GM06990 (cell line): ENCODE measurements around the gene BEND7.

Source experiments
- DNase-seq: peaks from one replicate; pipeline ENCODE4 v3.0.0-alpha.2; 2011; ENCODE audit not compliant: insufficient read length; ENCODE audit errors: extremely low read depth
- H3K27me3 ChIP-seq: replicated peaks from 2 replicates; pipeline ENCODE4 v1.6.0; 2011; ENCODE audit warnings: low read length; ENCODE audit not compliant: control insufficient read depth, insufficient read depth
- H3K36me3 ChIP-seq: 2 replicates; pipeline ENCODE4 v1.5.1; 2011; ENCODE audit warnings: low read length; ENCODE audit not compliant: control insufficient read depth, insufficient read depth
- H3K4me3 ChIP-seq: replicated peaks from 2 replicates; pipeline ENCODE4 v1.5.1; 2011; ENCODE audit warnings: low read depth, mild to moderate bottlenecking, control low read depth, low read length
- TF ChIP-seq, protein P1 (sequence below): IDR thresholded peaks from 2 replicates; pipeline ENCODE4 v1.5.1; 2011; ENCODE audit warnings: low read length, control low read depth, mild to moderate bottlenecking, inconsistent platforms; ENCODE audit not compliant: insufficient read depth, poor library complexity, severe bottlenecking

BEND7 gene

GRCh38 chr10:13512564-13512963 lies 16.2 kb downstream of the BEND7 start:
- H3K27me3 ChIP-seq = no peaks in the 10 kb centered on the region; the same call in 1 of the 2 replicates

DNA sequence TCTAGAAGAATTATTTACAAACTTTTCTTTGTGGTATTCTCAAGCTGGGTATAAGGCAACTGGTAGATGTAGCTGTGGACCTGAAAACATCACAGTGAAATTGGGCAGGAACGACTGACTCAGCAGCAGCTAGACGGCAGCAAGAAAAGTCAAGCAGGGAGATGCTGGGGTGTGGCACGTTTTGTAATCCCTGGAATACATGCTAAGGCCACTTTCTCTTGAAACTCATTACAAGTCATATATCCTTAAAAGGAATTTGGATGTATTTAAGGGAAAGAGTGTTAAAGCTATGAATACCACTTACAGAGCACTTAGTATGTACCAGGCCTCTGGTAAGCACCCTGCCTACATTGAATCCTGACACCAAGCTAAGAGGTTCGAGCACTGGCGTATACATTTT lies 17.4 kb downstream of the BEND7 start:
- Histone ChIP-seq H3K36me3 (no peaks in the 10 kb centered on the region), H3K27me3 (no peaks in the 10 kb centered on the region; the same call in 1 of the 2 replicates), H3K4me3 (no peak overlapping the region)
- TF ChIP-seq, protein P1, sequence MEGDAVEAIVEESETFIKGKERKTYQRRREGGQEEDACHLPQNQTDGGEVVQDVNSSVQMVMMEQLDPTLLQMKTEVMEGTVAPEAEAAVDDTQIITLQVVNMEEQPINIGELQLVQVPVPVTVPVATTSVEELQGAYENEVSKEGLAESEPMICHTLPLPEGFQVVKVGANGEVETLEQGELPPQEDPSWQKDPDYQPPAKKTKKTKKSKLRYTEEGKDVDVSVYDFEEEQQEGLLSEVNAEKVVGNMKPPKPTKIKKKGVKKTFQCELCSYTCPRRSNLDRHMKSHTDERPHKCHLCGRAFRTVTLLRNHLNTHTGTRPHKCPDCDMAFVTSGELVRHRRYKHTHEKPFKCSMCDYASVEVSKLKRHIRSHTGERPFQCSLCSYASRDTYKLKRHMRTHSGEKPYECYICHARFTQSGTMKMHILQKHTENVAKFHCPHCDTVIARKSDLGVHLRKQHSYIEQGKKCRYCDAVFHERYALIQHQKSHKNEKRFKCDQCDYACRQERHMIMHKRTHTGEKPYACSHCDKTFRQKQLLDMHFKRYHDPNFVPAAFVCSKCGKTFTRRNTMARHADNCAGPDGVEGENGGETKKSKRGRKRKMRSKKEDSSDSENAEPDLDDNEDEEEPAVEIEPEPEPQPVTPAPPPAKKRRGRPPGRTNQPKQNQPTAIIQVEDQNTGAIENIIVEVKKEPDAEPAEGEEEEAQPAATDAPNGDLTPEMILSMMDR = no peak
- no peak for DNase-seq

More at GRCh38 chr10:13512564-13512963, 16.2 kb downstream of the BEND7 start:
- H3K36me3 ChIP-seq = no peaks in the 10 kb centered on the region
- DNase-seq = no peak
- no peak overlapping the region for H3K4me3 ChIP-seq
- TF ChIP-seq, protein P1 = no peak

DNA sequence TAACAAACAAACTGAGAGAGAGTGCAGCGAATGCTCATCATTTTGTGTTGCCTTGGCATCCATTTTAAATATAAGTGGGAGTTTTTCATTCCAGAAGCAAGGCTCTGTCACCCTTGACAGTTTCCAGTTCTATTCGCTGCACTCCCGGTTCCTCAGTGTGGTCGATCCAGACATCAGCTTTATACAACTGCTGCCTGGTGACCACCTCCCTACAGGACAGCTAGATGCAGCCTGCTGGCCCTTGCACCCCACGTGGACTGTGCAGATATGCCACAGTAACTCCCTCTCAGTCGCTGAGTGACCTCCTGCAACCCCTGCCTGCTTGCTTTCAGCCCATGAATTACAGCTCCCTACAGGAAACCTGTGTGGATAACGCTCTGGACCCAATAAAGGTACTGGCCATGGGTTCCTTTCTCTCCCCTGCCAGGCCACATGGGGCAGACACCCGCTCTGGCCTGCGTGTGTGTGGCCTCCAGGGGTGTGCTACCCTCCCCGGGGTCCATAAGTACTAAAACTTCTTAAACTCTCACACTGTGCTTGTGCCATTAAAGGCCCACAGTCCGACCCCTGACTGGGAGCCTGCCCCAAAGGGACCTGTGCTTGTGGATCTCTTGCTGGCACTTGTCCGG lies 23.6 kb downstream of the BEND7 start:
- TF ChIP-seq, protein P1 = no peak
- Histone ChIP-seq H3K27me3 (no peaks in the 10 kb centered on the region; the same call in none of the 2 replicates), H3K36me3 (no peaks in the 10 kb centered on the region), H3K4me3 (no peak overlapping the region)
- no peak for DNase-seq

GRCh38 chr10:13503745-13504463 lies 24.9 kb downstream of the BEND7 start:
- TF ChIP-seq, protein P1 = no peak
- Histone ChIP-seq H3K36me3 (no peaks in the 10 kb centered on the region), H3K4me3 (no peak overlapping the region), H3K27me3 (no peaks in the 10 kb centered on the region; the same call in none of the 2 replicates)
- DNase-seq = no peak

DNA sequence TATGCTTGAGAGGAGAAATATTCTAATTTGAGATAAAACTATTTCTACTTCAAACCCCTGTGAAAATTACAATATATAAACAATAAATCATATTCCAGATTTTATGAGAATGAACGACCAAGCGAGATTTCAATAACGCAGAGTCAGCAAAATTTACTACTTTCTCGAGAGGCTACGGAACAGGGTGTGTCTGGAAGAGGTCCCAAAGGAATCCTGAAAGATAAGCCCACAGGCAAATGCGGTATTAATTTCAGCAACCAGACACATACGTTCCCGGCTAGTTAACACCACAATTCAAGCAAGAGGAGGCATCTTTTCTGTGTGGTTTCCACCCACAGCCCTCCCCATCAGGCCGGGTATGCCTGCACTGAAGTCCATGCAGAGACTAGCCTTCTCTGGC lies 26.4 kb downstream of the BEND7 start:
- no peak for DNase-seq
- Histone ChIP-seq H3K4me3 (no peak overlapping the region), H3K36me3 (no peaks in the 10 kb centered on the region), H3K27me3 (no peaks in the 10 kb centered on the region; the same call in none of the 2 replicates)
- TF ChIP-seq, protein P1 = no peak
